Stomach smooth muscle (tissue), 2 donors: ENCODE results near the gene PWP2.
"Not testable (repeated sequence)": the region's sequence is repeated elsewhere in the genome, so short reads cannot be mapped to it uniquely, and the experiment has no call there.

ENCODE experiments used
- H3K27ac ChIP-seq: one replicate; pipeline ENCODE4 v1.7.0; 2013; ENCODE audit warnings: mild to moderate bottlenecking, low read length, inconsistent platforms
- H3K27me3 ChIP-seq, 2 donors: one replicate each; pipeline ENCODE4 v1.7.0; 2013; ENCODE audit warnings: low read length in 2 of 2; ENCODE audit not compliant: insufficient read depth in 2 of 2, control insufficient read depth in 1 of 2
- H3K36me3 ChIP-seq, 2 donors: one replicate each; pipeline ENCODE4 v1.7.0; 2013; ENCODE audit warnings: low read length in 2 of 2; ENCODE audit not compliant: control insufficient read depth in 2 of 2, insufficient read depth in 2 of 2
- H3K4me1 ChIP-seq: one replicate; pipeline ENCODE4 v1.7.0; 2013; ENCODE audit warnings: low read length; ENCODE audit not compliant: control insufficient read depth, insufficient read depth
- H3K4me3 ChIP-seq, 2 donors: one replicate each; pipeline ENCODE4 v1.7.0; 2013; ENCODE audit warnings: low read length in 2 of 2
- H3K9ac ChIP-seq, 2 donors: one replicate each; pipeline ENCODE4 v1.7.0; 2013; ENCODE audit warnings: low read length in 2 of 2, mild to moderate bottlenecking in 1 of 2
- H3K9me3 ChIP-seq, 2 donors: one replicate each; pipeline ENCODE4 v1.7.0; 2013; ENCODE audit warnings: low read length in 2 of 2; ENCODE audit not compliant: control insufficient read depth in 2 of 2
- donor health status: healthy.
- donor health status: Pancreatic carcinoma.

The PWP2 gene

DNA sequence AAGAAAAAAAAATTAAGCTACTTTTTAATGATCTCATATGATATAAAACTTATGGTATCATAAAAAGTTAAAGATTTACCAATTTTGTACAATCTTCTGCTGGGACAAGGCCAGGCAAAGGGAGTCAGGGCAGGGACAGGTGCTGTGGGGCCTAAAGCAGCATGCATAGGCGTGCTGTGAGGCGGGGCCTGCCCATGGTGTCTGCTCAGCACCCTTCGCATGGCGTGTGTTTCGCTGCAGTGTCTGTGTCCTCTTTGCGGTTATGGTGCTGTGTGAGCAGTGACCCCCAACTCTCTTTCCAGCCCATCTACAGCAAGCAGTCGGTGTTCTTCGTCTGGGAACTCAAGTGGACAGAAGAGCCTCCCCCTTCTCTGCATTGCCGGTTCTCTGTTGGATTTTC, 13.4 kb upstream of the PWP2 start:
- Histone ChIP-seq H3K27me3 (no peaks in the 10 kb centered on the region), H3K4me3 (no peak overlapping the region), H3K9me3 (no peaks in the 10 kb centered on the region), H3K27ac (no peak overlapping the region), H3K36me3 (peaks cover 30 to 31% of the 10 kb centered on the region in 2 donors), H3K9ac (no peak overlapping the region), H3K4me1 (no peaks in the 10 kb centered on the region)

DNA sequence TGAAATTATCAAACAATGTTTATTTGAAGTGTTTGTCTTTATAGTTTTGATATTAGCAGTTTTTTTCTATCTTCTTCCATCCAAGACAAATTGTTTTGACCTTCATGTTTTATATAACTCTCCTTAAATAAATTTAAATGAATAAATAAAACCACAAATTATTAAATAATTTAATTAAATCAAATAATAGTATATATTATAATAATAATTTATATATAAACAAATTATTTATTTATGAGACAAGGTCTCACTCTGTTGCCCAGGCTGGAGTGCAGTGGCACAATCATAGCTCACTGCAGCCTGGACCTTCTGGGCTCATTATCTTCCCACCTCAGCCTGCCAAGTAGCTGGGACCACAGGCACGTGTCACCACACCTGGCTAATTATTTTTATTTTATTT, 12.4 kb upstream of the PWP2 start:
- Histone ChIP-seq H3K4me1 (no peaks in the 10 kb centered on the region), H3K4me3 (no peak overlapping the region), H3K27ac (no peak overlapping the region), H3K36me3 (peaks cover 21 to 22% of the 10 kb centered on the region in 2 donors), H3K9ac (no peak overlapping the region), H3K27me3 (no peaks in the 10 kb centered on the region), H3K9me3 (no peaks in the 10 kb centered on the region)

DNA sequence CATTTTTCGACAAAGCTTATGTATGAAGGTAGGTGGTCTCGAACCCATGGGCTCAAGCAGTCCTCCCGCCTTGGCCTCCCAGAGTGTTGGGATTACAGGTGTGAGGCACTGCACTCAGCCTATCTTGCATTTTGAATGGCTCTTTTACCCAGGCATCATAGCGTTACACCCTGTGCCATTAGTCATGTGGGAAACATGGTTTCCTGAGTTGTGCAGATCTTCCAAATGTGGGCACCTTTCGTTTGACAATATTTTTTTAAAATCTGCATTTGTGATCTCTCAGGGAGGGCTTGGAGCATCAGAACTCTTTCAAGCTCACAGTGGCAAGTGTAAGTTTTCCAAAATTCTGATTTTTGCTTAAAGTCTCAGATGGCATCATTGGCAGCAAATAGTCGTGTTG, 8.7 kb upstream of the PWP2 start:
- H3K36me3 ChIP-seq, H3K4me3 ChIP-seq, H3K9me3 ChIP-seq, H3K27ac ChIP-seq, H3K9ac ChIP-seq, H3K4me1 ChIP-seq, H3K27me3 ChIP-seq: not testable (repeated sequence)

DNA sequence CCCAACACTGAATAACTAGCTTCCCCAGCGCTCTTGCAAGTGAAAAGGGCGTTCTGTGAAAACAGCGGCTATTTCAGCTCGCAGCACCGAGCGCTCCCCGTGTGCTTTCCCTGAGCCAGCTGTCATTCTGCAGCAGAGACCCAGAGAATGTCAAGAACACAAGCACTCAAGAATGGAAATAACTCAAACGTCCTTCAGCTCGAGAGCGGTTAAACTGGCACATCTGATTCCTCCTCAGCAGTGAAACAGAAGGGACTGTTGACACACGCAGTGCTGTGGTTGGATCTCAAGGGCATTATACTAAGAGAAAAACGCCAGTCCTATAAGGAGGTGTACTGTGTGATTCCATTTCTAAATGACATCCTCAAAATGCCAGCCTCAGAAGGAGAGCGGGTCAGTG, 8.2 kb upstream of the PWP2 start:
- H3K4me3 ChIP-seq, H3K27ac ChIP-seq, H3K27me3 ChIP-seq, H3K4me1 ChIP-seq, H3K36me3 ChIP-seq, H3K9ac ChIP-seq, H3K9me3 ChIP-seq: not testable (repeated sequence)

DNA sequence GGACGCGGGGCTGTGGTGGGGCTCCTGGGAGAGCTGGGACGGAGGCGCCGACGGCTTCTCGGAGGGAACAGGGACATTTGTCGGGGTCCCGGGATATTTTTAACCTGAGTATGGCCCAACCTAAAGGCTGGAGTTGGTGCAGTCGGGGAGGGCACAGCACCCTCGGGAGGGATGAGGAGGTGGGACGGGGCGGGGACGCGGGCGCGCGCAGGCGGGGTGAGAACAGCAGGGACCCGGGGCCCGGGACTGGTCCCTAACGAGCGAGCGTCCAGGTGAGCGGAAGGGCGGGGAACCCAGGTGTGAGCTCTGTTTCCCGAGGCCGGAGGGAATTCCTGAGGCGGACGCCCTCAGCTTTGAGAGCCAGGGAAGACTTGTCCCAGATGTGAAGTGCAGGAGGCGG, 390 bp downstream of the PWP2 start:
- H3K4me3 ChIP-seq, H3K27me3 ChIP-seq, H3K9ac ChIP-seq, H3K36me3 ChIP-seq, H3K4me1 ChIP-seq, H3K27ac ChIP-seq, H3K9me3 ChIP-seq: not testable (repeated sequence)

DNA sequence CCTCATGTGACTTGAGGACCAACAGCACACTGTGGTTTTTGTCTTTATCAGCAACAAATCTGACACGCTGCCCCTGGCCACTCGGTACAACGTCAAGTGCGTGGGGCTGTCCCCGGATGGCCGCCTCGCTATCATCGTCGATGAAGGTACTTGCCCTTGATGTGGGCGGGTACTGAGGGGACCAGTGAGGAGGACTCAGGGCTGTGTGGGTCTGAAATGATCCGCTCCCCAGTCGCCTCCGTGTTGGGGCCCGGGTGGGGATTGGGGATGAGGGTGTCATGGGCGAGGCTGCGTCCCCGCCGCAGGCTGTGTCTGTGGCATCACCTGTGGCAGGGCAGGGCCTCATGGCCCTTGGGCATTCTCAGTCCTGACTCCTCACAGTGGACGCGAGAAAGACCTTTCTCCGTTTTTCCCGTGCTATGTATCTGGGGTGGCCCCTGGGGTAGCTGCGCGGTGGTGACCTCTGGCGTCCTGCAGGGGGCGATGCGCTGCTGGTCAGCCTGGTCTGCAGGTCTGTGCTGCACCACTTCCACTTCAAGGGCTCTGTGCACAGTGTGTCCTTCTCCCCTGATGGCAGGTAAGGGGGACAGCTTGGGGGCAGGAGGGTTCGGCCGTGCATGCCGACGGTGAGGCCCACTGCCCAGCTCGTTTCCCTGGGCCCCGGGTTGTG, 6.6 kb downstream of the PWP2 start:
- not testable (repeated sequence) for H3K9ac ChIP-seq, H3K4me1 ChIP-seq, H3K4me3 ChIP-seq, H3K27me3 ChIP-seq, H3K36me3 ChIP-seq, H3K27ac ChIP-seq, H3K9me3 ChIP-seq

DNA sequence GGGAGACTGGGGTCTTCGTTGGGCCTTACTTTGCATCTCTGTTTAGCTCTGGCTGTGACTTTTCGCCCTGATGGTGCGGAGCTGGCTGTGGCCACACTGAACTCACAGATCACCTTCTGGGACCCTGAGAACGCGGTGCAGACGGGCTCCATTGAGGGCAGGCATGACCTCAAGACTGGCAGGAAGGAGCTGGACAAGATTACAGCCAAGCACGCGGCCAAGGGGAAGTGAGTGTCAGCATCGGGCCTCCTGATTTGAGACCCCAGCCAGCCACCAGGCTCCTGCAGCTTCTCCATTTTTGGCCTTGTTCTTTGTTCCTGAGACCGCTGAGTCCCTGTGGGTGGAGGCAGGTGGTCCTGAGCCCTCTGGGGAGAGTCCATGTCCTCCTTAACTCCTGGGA, 14.9 kb downstream of the PWP2 start:
- H3K9me3 ChIP-seq, H3K4me1 ChIP-seq, H3K4me3 ChIP-seq, H3K36me3 ChIP-seq, H3K9ac ChIP-seq, H3K27me3 ChIP-seq, H3K27ac ChIP-seq: not testable (repeated sequence)

DNA sequence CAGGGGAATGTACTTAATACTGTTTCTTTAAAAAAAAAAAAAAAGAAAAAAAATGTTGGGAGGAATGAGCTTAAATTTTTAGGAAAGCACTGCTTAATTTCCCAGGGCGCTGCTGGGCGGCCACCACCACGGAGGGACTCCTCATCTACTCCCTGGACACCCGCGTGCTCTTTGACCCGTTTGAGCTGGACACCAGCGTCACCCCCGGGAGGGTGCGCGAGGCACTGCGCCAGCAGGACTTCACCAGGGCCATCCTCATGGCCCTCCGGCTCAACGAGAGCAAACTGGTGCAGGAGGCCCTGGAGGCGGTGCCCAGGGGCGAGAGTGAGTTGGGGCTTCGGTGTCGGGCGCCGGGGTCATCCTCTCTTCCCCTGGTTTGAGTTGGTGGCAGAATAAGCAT, 20.6 kb downstream of the PWP2 start:
- H3K4me3 ChIP-seq, H3K27ac ChIP-seq, H3K36me3 ChIP-seq, H3K4me1 ChIP-seq, H3K9me3 ChIP-seq, H3K27me3 ChIP-seq, H3K9ac ChIP-seq: not testable (repeated sequence)

DNA sequence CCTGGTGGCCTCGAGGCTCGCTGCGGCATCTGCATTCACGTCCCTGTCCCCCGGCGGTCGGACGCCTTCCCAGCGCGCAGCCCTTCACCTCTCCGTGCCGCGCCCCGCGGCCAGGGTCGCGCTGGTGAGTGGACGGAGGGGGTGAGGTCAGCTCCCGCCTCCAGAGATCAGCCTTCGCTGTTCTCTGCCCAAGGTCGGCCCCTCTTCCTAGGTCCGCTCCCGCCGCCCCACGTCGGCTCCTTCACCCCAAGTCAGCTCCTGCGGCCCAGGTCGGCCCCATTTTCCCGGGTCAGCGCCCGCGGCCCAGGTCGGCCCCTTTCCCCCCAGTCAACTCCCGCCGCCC, 26.5 kb downstream of the PWP2 start:
- H3K4me1 ChIP-seq, H3K27me3 ChIP-seq, H3K36me3 ChIP-seq, H3K9me3 ChIP-seq, H3K4me3 ChIP-seq, H3K9ac ChIP-seq, H3K27ac ChIP-seq: not testable (repeated sequence)

DNA sequence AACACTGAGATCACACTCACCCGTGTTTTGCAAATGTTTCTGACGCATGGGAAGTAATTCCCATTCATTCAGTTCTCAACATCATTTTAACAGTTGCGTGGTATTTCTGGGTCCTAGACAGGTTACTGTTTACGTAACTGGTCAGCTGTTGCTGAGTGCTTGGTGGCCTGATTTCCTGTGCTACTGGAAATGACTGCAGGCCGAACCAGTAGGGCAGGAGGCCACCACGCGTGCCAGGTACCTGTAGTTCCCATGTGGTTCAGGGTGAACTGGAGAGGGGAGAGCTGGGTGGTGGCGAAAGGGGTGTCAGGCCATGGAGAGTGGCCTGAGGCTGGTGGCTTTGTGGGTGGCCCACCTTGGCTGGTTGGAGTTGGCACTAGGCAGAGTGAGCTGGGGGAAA, 27.5 kb downstream of the PWP2 start:
- not testable (repeated sequence) for H3K4me1 ChIP-seq, H3K27me3 ChIP-seq, H3K9me3 ChIP-seq, H3K27ac ChIP-seq, H3K36me3 ChIP-seq, H3K9ac ChIP-seq, H3K4me3 ChIP-seq

DNA sequence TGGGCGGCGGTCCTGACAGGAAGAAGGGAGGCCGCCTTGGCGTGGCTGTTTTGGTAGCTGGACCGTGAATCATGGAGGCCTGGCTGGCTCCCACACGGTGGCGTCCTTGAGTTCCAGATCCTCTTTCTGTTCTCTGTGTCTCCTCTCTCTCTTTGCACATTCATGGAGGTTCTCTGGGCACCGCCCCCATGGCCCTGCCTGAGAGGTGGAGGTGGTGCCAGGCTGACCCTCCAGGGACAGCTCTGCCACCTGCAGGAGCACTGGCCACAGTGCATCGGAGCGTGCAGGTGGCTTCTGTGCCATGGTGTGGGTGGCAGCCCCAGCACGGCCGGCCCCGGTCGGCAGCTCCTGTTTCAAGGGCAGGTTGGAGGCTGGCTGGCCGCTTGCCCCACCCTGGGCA, 30.8 kb downstream of the PWP2 start:
- H3K4me1 ChIP-seq, H3K27me3 ChIP-seq, H3K4me3 ChIP-seq, H3K9ac ChIP-seq, H3K9me3 ChIP-seq, H3K36me3 ChIP-seq, H3K27ac ChIP-seq: not testable (repeated sequence)
